ENCODE results near the gene CADM2.

The CADM2 gene

GRCh38 chr3:85626662-85627061 lies 667.9 kb downstream of the CADM2 start:
- H3K4me3 ChIP-seq (ENCODE audit: control insufficient read depth, low read depth, low read length): no peak overlapping the region
- no peak for DNase-seq (ENCODE audit: low read depth)
- TF ChIP-seq, protein P1, sequence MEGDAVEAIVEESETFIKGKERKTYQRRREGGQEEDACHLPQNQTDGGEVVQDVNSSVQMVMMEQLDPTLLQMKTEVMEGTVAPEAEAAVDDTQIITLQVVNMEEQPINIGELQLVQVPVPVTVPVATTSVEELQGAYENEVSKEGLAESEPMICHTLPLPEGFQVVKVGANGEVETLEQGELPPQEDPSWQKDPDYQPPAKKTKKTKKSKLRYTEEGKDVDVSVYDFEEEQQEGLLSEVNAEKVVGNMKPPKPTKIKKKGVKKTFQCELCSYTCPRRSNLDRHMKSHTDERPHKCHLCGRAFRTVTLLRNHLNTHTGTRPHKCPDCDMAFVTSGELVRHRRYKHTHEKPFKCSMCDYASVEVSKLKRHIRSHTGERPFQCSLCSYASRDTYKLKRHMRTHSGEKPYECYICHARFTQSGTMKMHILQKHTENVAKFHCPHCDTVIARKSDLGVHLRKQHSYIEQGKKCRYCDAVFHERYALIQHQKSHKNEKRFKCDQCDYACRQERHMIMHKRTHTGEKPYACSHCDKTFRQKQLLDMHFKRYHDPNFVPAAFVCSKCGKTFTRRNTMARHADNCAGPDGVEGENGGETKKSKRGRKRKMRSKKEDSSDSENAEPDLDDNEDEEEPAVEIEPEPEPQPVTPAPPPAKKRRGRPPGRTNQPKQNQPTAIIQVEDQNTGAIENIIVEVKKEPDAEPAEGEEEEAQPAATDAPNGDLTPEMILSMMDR (IDR thresholded peaks at IDR 0.05; ENCODE audit: control insufficient read depth, insufficient read depth, low read depth, low read length, missing control alignments): no peak

GRCh38 chr3:85627932-85628331 lies 669.1 kb downstream of the CADM2 start:
- DNase-seq (ENCODE audit: low read depth): no peak
- TF ChIP-seq, protein P1 (IDR thresholded peaks at IDR 0.05; ENCODE audit: control insufficient read depth, insufficient read depth, low read depth, low read length, missing control alignments): no peak
- H3K4me3 ChIP-seq (ENCODE audit: control insufficient read depth, low read depth, low read length): no peak overlapping the region

DNA sequence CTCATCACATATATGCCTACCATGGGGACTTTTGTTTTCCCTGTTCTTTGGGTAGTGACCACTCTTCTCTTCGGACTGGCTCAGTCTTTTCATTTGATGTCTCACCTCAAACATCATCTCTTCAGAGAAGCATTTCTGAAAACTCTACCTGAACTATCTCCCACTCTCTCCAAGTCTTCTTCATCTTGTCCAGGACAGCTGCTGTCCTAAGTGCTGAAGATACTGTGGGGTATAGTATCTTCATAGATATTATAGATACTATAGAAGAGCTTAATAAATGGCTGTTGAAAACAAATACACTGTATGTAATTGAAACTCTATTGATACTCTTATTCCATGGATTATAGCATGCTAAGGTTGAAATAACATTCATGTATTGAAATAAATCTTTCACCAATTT lies 672.3 kb downstream of the CADM2 start:
- TF ChIP-seq, protein P1 (IDR thresholded peaks at IDR 0.05; ENCODE audit: control insufficient read depth, insufficient read depth, low read depth, low read length, missing control alignments): no peak
- DNase-seq (ENCODE audit: low read depth): no peak
- no peak overlapping the region for H3K4me3 ChIP-seq (ENCODE audit: control insufficient read depth, low read depth, low read length)

- DNase-seq (ENCODE audit: low read depth): no peak
- TF ChIP-seq, protein P1 (IDR thresholded peaks at IDR 0.05; ENCODE audit: control insufficient read depth, insufficient read depth, low read depth, low read length, missing control alignments): no peak
- H3K4me3 ChIP-seq (ENCODE audit: control insufficient read depth, low read depth, low read length): no peak overlapping the region
Observed at GRCh38 chr3:85632921-85633320, 674.1 kb downstream of the CADM2 start.

DNA sequence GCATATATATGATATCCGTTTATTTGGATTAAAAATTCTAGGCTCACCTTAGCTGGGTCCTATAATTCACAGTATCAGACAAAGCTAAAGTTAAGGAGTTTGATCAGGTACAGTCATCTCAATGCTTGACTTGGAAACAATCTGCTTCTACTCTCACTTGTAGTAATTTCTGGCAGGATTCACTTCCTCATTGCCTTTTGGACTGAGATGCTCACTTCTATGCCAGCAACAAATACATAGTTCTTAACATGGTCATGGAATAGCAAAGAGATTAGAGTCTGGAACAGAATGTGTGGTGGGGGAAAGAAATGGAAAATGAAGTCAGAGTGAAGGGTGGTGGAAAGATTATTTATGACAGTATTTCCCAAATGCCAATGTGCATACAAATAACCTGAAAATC lies 693.6 kb downstream of the CADM2 start:
- no peak for DNase-seq (ENCODE audit: low read depth)
- TF ChIP-seq, protein P1 (IDR thresholded peaks at IDR 0.05; ENCODE audit: control insufficient read depth, insufficient read depth, low read depth, low read length, missing control alignments): no peak
- no peak overlapping the region for H3K4me3 ChIP-seq (ENCODE audit: control insufficient read depth, low read depth, low read length)

GRCh38 chr3:85660451-85660850 lies 701.7 kb downstream of the CADM2 start:
- DNase-seq (ENCODE audit: low read depth): no peak
- TF ChIP-seq, protein P1 (IDR thresholded peaks at IDR 0.05; ENCODE audit: control insufficient read depth, insufficient read depth, low read depth, low read length, missing control alignments): no peak
- no peak overlapping the region for H3K4me3 ChIP-seq (ENCODE audit: control insufficient read depth, low read depth, low read length)

DNA sequence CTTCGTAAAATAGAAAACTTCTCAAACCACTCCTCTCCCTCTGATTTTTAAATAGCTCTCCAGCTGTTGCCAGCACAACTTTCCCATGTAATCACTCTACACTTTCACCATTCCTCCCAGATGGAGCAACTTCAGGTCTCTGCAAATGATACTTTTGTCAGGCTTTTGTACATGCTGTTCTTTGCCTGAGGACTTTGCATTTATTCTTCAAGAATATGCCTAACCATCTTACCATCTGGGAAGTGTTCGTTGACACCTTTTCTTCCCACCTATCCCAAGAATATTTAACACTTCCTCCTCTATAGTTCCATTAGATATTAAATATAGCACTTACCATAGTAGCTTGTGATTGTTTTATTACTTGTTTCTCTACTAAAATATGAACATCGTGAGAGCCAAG lies 703.7 kb downstream of the CADM2 start:
- DNase-seq (ENCODE audit: low read depth): no peak
- TF ChIP-seq, protein P1 (IDR thresholded peaks at IDR 0.05; ENCODE audit: control insufficient read depth, insufficient read depth, low read depth, low read length, missing control alignments): no peak
- no peak overlapping the region for H3K4me3 ChIP-seq (ENCODE audit: control insufficient read depth, low read depth, low read length)
